Adrenal gland (tissue), 12 donors: ENCODE data around the gene RELL2. TPM values are rescaled to one million over a fixed set of nuclear protein-coding genes. Genes with fewer than 3 reads are reported as not detected.
A peak's percentile ranks its signal among the peaks of the same experiment; 100 is the strongest.

Experiments used
- DNase-seq, 7 donors: peaks; one replicate each; pipeline ENCODE4 v3.0.0-alpha.2; 2019 to 2020
- H3K27ac ChIP-seq, 5 donors: fragments of 200-600 bp; sonication (generic) in 4 of 5; 1 replicate in 3 of 5; 2 replicates in 2 of 5; pipeline versions ENCODE4 v1.5.1 to v1.8.0; 2016 to 2020; ENCODE audit warnings: mild to moderate bottlenecking in 1 of 5
- H3K27me3 ChIP-seq: fragments of 200-600 bp; 2 replicates; pipeline ENCODE4 v1.8.0; 2021
- H3K36me3 ChIP-seq, 2 donors: fragments of 200-600 bp; replicated peaks in 1 of 2; 1 replicate in 1 of 2; 2 replicates in 1 of 2; pipeline versions ENCODE4 v1.5.1 to v1.8.0; 2018 to 2022
- H3K4me1 ChIP-seq, 2 donors: fragments of 200-600 bp; replicated peaks in 1 of 2; 1 replicate in 1 of 2; 2 replicates in 1 of 2; pipeline versions ENCODE4 v1.5.1 to v1.8.0; 2018 to 2021
- H3K4me3 ChIP-seq, 4 donors: fragments of 200-600 bp; sonication (generic) in 3 of 4; one replicate each; pipeline ENCODE4 v1.5.1; 2016 to 2018
- H3K9me3 ChIP-seq, 3 donors: fragments of 200-600 bp; sonication (generic) in 1 of 3; replicated peaks in 1 of 3; 1 replicate in 2 of 3; 2 replicates in 1 of 3; pipeline versions ENCODE4 v1.5.1 to v1.8.0; 2016 to 2021
- CTCF ChIP-seq, 6 experiments: fragments of 450-650 bp in 4 of 6; fragments of 200-600 bp in 2 of 6; sonication (generic) in 1 of 6; IDR thresholded peaks; 1 replicate in 5 of 6; 2 replicates in 1 of 6; pipeline versions ENCODE4 v1.5.1 to v1.8.0; 2016 to 2021; ENCODE audit warnings: antibody characterized with exemption in 6 of 6, mild to moderate bottlenecking in 2 of 6, moderate library complexity in 1 of 6
- POLR2A ChIP-seq, 2 donors: fragments of 450-650 bp; IDR thresholded peaks; one replicate each; pipeline ENCODE4 v1.6.1; 2017; ENCODE audit warnings: antibody characterized with exemption in 2 of 2, mild to moderate bottlenecking in 2 of 2, moderate library complexity in 1 of 2
- WGBS, 4 donors: extraction: QIAGEN DNeasy Blood & Tissue Kit in 2 of 4; methylation state at CpG; one replicate each; pipeline versions ENCODE4 v1.1.5 to v1.1.7; 2013 to 2017; 5-methylcytosine and 5-hydroxymethylcytosine counted together
- intact Hi-C, 2 donors: fragments of 100-400 bp; cut with DNase I; formaldehyde crosslinking; loops; one replicate each; pipeline versions ENCODE4 v1.14.1 to v1.15.0; 2022 to 2023
- polyA plus RNA-seq, 3 donors: library from polyadenylated mRNA; stranded (reverse); fragments of 200-250 nt in 2 of 3; fragments of 350-450 nt in 1 of 3; fragmentation: Illumina TruSeq in 1 of 3; extraction: RNeasy Lipid Tissue Mini Kit (QIAGEN cat#74804) in 1 of 3; gene quantifications; one replicate each; pipeline ENCODE4 v1.2.3, GENCODE V29; 2013 to 2014
- total RNA-seq, 9 donors: library from RNA; depleted of rRNA in 4 of 9; stranded (reverse); fragments of >200 nt in 4 of 9; fragments of 120-200 nt in 1 of 9; fragmentation: NEBNext Ultra II Directional in 1 of 9; extraction: Animal tissue kit (Norgen Biotek cat#: 25700) in 1 of 9; gene quantifications; one replicate each; pipeline versions ENCODE4 v1.1.0 to v1.2.4, GENCODE V29; 2013 to 2023
- donor health status: healthy with polysubstance abuse.
- donor health status: Bipolar disorder and iron deficiency.
- donor health status: DM: yes; HTN: yes; CAD: no.
- donor health status: DM: no; HTN: no; CAD: no.
- donor health status: DM: no; HTN: no; CAD: no.
- donor health status: DM: yes; HTN: yes; CAD: no.

The RELL2 gene
- total and polyA plus RNA-seq, 12 donors, result 2.3 to 37.6 (median 7.7) TPM

GRCh38 chr5:141603923-141604717 is 32.7 kb upstream of the RELL2 start:
- peaks cover 3 to 41% of the 10 kb centered on the region in 2 donors for H3K4me1 ChIP-seq
- H3K4me3 ChIP-seq, result no peak overlapping the region
- no peaks in the 10 kb centered on the region for H3K27me3 ChIP-seq
- H3K36me3 ChIP-seq, result no peaks in the 10 kb centered on the region
- no peaks in the 10 kb centered on the region for H3K9me3 ChIP-seq
- peak in 6 of 7 donors; percentile 55 to 84 (median 72) for DNase-seq
- H3K27ac ChIP-seq, result peak overlapping the region in 1 of 5 donors; percentile 74
- intact Hi-C loops, result no loop called here
- 53 to 65% (median 60%) methylated on average over 6 of the region's 6 CpGs for WGBS, 4 donors
- TF ChIP-seq CTCF (IDR thresholded peaks at IDR 0.05) (no peak), POLR2A (IDR thresholded peaks at IDR 0.05) (no peak)

- TF ChIP-seq POLR2A (IDR thresholded peaks at IDR 0.05) (no peak), CTCF (IDR thresholded peaks at IDR 0.05) (no peak)
- H3K27ac ChIP-seq, result peak overlapping the region in 4 of 5 donors; percentile 4 to 46 (median 34)
- no peak overlapping the region for H3K4me3 ChIP-seq
- DNase-seq, result peak in 3 of 7 donors; percentile 45 to 75 (median 49)
- no peaks in the 10 kb centered on the region for H3K9me3 ChIP-seq
- intact Hi-C loops, result no loop called here
- H3K4me1 ChIP-seq, result peaks cover 3 to 41% of the 10 kb centered on the region in 2 donors
- H3K36me3 ChIP-seq, result no peaks in the 10 kb centered on the region
- no peaks in the 10 kb centered on the region for H3K27me3 ChIP-seq
- 59 to 83% (median 71%) methylated on average over 6 of the region's 6 CpGs for WGBS, 4 donors
Measured at GRCh38 chr5:141605523-141606277, 31.1 kb upstream of the RELL2 start.

- 77 to 98% (median 86%) methylated on average over 2 of the region's 2 CpGs for WGBS, 4 donors
- Histone ChIP-seq H3K9me3 (no peaks in the 10 kb centered on the region), H3K4me1 (peaks cover 3 to 41% of the 10 kb centered on the region in 2 donors), H3K27ac (no peak overlapping the region), H3K4me3 (no peak overlapping the region), H3K36me3 (no peaks in the 10 kb centered on the region), H3K27me3 (no peaks in the 10 kb centered on the region)
- DNase-seq, result no peak
- TF ChIP-seq POLR2A (IDR thresholded peaks at IDR 0.05) (no peak), CTCF (IDR thresholded peaks at IDR 0.05) (no peak)
- intact Hi-C loops, result no loop called here
Measured at GRCh38 chr5:141608046-141608445, 28.8 kb upstream of the RELL2 start.

DNA sequence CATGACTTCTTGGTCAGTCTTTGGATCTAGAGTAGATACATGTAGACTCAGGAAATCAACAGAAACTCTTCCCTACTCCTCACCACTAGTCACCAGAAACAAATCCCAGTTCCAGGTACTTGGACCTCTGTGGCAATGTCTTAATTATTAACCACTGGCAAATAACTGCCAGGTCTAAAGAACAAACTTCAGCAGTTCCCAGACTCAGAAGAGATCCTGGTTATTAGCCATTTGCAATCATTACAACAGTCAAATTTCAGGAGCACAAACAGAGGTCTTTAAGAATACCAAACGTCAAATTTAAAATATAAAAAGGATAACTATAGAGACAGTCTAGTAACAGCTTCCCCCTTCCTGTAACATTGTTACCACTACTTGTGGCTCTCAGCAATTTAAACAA is 28.2 kb upstream of the RELL2 start:
- H3K9me3 ChIP-seq, result no peaks in the 10 kb centered on the region
- no peak overlapping the region for H3K4me3 ChIP-seq
- peaks cover 3 to 41% of the 10 kb centered on the region in 2 donors for H3K4me1 ChIP-seq
- DNase-seq, result no peak
- WGBS, 4 donors, result 72 to 79% (median 76%) methylated on average over 1 of the region's 1 CpG
- no peaks in the 10 kb centered on the region for H3K36me3 ChIP-seq
- intact Hi-C loops, result no loop called here
- no peak overlapping the region for H3K27ac ChIP-seq
- H3K27me3 ChIP-seq, result no peaks in the 10 kb centered on the region
- TF ChIP-seq POLR2A (IDR thresholded peaks at IDR 0.05) (no peak), CTCF (IDR thresholded peaks at IDR 0.05) (no peak)
